Measurements from ENCODE around the gene RSPO3.

Gene RSPO3

GRCh38 chr6:127111526-127111925, 6.9 kb upstream of the RSPO3 start:
- H3K27ac ChIP-seq: no peak overlapping the region
- H3K27me3 ChIP-seq: no peaks in the 10 kb centered on the region
- no peak for TF ChIP-seq CTCF (IDR thresholded peaks at IDR 0.05)
- no peaks in the 10 kb centered on the region for H3K36me3 ChIP-seq
- no peak for DNase-seq
- H3K4me1 ChIP-seq: no peaks in the 10 kb centered on the region
- no peak overlapping the region for H3K4me3 ChIP-seq
- intact Hi-C loops (cut with DNase I; ENCODE audit: low total_unique reads): no loop called here
- no peaks in the 10 kb centered on the region for H3K9me3 ChIP-seq

GRCh38 chr6:127114214-127114760, 4.2 kb upstream of the RSPO3 start:
- DNase-seq: no peak
- no peak for TF ChIP-seq CTCF (IDR thresholded peaks at IDR 0.05)
- no peaks in the 10 kb centered on the region for H3K36me3 ChIP-seq
- peaks cover 0 to 14% (median 6%) of the 10 kb centered on the region in 4 donors for H3K4me1 ChIP-seq
- peaks cover 0 to 13% of the 10 kb centered on the region in 2 donors for H3K27me3 ChIP-seq
- intact Hi-C loops (cut with DNase I; ENCODE audit: low total_unique reads): no loop called here
- H3K9me3 ChIP-seq: no peaks in the 10 kb centered on the region
- no peak overlapping the region for H3K4me3 ChIP-seq
- H3K27ac ChIP-seq: no peak overlapping the region

GRCh38 chr6:127115084-127115655, 3.3 kb upstream of the RSPO3 start:
- peaks cover 0 to 23% (median 15%) of the 10 kb centered on the region in 4 donors for H3K4me1 ChIP-seq
- no peak for TF ChIP-seq CTCF (IDR thresholded peaks at IDR 0.05)
- no peaks in the 10 kb centered on the region for H3K9me3 ChIP-seq
- no peaks in the 10 kb centered on the region for H3K36me3 ChIP-seq
- DNase-seq: no peak
- intact Hi-C loops (cut with DNase I; ENCODE audit: low total_unique reads): no loop called here
- no peak overlapping the region for H3K27ac ChIP-seq
- no peak overlapping the region for H3K4me3 ChIP-seq
- H3K27me3 ChIP-seq: peaks cover 0 to 22% of the 10 kb centered on the region in 2 donors

- no peak overlapping the region for H3K4me3 ChIP-seq
- TF ChIP-seq CTCF (IDR thresholded peaks at IDR 0.05): no peak
- DNase-seq: no peak
- intact Hi-C loops (cut with DNase I; ENCODE audit: low total_unique reads): no loop called here
- H3K27ac ChIP-seq: no peak overlapping the region
- H3K36me3 ChIP-seq: no peaks in the 10 kb centered on the region
- no peaks in the 10 kb centered on the region for H3K9me3 ChIP-seq
- H3K27me3 ChIP-seq: peaks cover 0 to 27% of the 10 kb centered on the region in 2 donors
- peaks cover 0 to 29% (median 21%) of the 10 kb centered on the region in 4 donors for H3K4me1 ChIP-seq
Measured at GRCh38 chr6:127115746-127116145, 2.7 kb upstream of the RSPO3 start.

- intact Hi-C loops (cut with DNase I; ENCODE audit: low total_unique reads): no loop called here
- no peaks in the 10 kb centered on the region for H3K9me3 ChIP-seq
- H3K4me1 ChIP-seq: peaks cover 0 to 36% (median 26%) of the 10 kb centered on the region in 4 donors
- DNase-seq: no peak
- TF ChIP-seq CTCF (IDR thresholded peaks at IDR 0.05): no peak
- H3K27ac ChIP-seq: peak overlapping the region in 1 of 2 donors; percentile 22
- peak overlapping the region; percentile 52 to 60 for H3K4me3 ChIP-seq
- no peaks in the 10 kb centered on the region for H3K36me3 ChIP-seq
- H3K27me3 ChIP-seq: peaks cover 0 to 36% of the 10 kb centered on the region in 2 donors
Measured at GRCh38 chr6:127117979-127118297, 533 bp upstream of the RSPO3 start.

Data from tibial artery (tissue), 4 donors.